Mononuclear cell (primary cell): ENCODE data around the gene BSN. TPM values are rescaled to one million over a fixed set of nuclear protein-coding genes. Genes with fewer than 3 reads are reported as not detected.

Source experiments
- H3K27me3 ChIP-seq: 2 replicates; pipeline ENCODE4 v1.6.0; 2011; ENCODE audit warnings: low read length, control low read depth; ENCODE audit not compliant: insufficient read depth
- H3K4me1 ChIP-seq: 2 replicates; pipeline ENCODE4 v1.5.1; 2011; ENCODE audit warnings: mild to moderate bottlenecking, low read length, control low read depth; ENCODE audit not compliant: insufficient read depth
- H3K4me3 ChIP-seq: 2 replicates; pipeline ENCODE4 v1.5.1; 2011; ENCODE audit warnings: mild to moderate bottlenecking, low read length, moderate library complexity
- H3K9me3 ChIP-seq: 2 replicates; pipeline ENCODE4 v1.5.1; 2011; ENCODE audit warnings: low read depth, mild to moderate bottlenecking, control low read depth, low read length
- total RNA-seq: library from RNA; depleted of rRNA; stranded (reverse); fragments of >200 nt; gene quantifications from one replicate; pipeline ENCODE4 v1.2.3, GENCODE V29; 2012

The BSN gene
- total RNA-seq, 1 donor = under 0.01 TPM

GRCh38 chr3:49607105-49607591 lies 52.9 kb downstream of the BSN start:
- Histone ChIP-seq H3K4me1 (peaks cover 7% of the 10 kb centered on the region), H3K27me3 (no peaks in the 10 kb centered on the region), H3K9me3 (no peaks in the 10 kb centered on the region), H3K4me3 (no peak overlapping the region)

- Histone ChIP-seq H3K9me3 (no peaks in the 10 kb centered on the region), H3K27me3 (no peaks in the 10 kb centered on the region), H3K4me1 (peaks cover 5% of the 10 kb centered on the region), H3K4me3 (no peak overlapping the region)
Observed at GRCh38 chr3:49607796-49608195, 53.5 kb downstream of the BSN start.

GRCh38 chr3:49609314-49609713 lies 55.0 kb downstream of the BSN start:
- Histone ChIP-seq H3K9me3 (no peaks in the 10 kb centered on the region), H3K4me1 (no peaks in the 10 kb centered on the region), H3K4me3 (no peak overlapping the region), H3K27me3 (no peaks in the 10 kb centered on the region)

- no peaks in the 10 kb centered on the region for H3K9me3 ChIP-seq
- no peak overlapping the region for H3K4me3 ChIP-seq
- H3K27me3 ChIP-seq = no peaks in the 10 kb centered on the region
- no peaks in the 10 kb centered on the region for H3K4me1 ChIP-seq
Observed at GRCh38 chr3:49609815-49610214, 55.5 kb downstream of the BSN start.

- Histone ChIP-seq H3K4me1 (no peaks in the 10 kb centered on the region), H3K27me3 (no peaks in the 10 kb centered on the region), H3K9me3 (no peaks in the 10 kb centered on the region), H3K4me3 (no peak overlapping the region)
Observed at GRCh38 chr3:49610666-49611280, 56.5 kb downstream of the BSN start.

- no peaks in the 10 kb centered on the region for H3K4me1 ChIP-seq
- no peaks in the 10 kb centered on the region for H3K9me3 ChIP-seq
- H3K27me3 ChIP-seq = no peaks in the 10 kb centered on the region
- no peak overlapping the region for H3K4me3 ChIP-seq
Observed at GRCh38 chr3:49611291-49611690, 57.0 kb downstream of the BSN start.

GRCh38 chr3:49611719-49612118 lies 57.4 kb downstream of the BSN start:
- no peaks in the 10 kb centered on the region for H3K27me3 ChIP-seq
- no peaks in the 10 kb centered on the region for H3K9me3 ChIP-seq
- H3K4me1 ChIP-seq = no peaks in the 10 kb centered on the region
- H3K4me3 ChIP-seq = no peak overlapping the region

- H3K4me1 ChIP-seq = no peaks in the 10 kb centered on the region
- H3K9me3 ChIP-seq = no peaks in the 10 kb centered on the region
- H3K27me3 ChIP-seq = no peaks in the 10 kb centered on the region
- no peak overlapping the region for H3K4me3 ChIP-seq
Observed at GRCh38 chr3:49614936-49615335, 60.7 kb downstream of the BSN start.

GRCh38 chr3:49616061-49616460 lies 61.8 kb downstream of the BSN start:
- no peak overlapping the region for H3K4me3 ChIP-seq
- H3K27me3 ChIP-seq = no peaks in the 10 kb centered on the region
- H3K4me1 ChIP-seq = no peaks in the 10 kb centered on the region
- H3K9me3 ChIP-seq = no peaks in the 10 kb centered on the region

- no peaks in the 10 kb centered on the region for H3K4me1 ChIP-seq
- H3K27me3 ChIP-seq = no peaks in the 10 kb centered on the region
- no peaks in the 10 kb centered on the region for H3K9me3 ChIP-seq
- no peak overlapping the region for H3K4me3 ChIP-seq
Observed at GRCh38 chr3:49616491-49616941, 62.2 kb downstream of the BSN start.

GRCh38 chr3:49617390-49618013 lies 63.2 kb downstream of the BSN start:
- no peaks in the 10 kb centered on the region for H3K9me3 ChIP-seq
- no peaks in the 10 kb centered on the region for H3K4me1 ChIP-seq
- no peak overlapping the region for H3K4me3 ChIP-seq
- no peaks in the 10 kb centered on the region for H3K27me3 ChIP-seq

- Histone ChIP-seq H3K27me3 (no peaks in the 10 kb centered on the region), H3K4me3 (no peak overlapping the region), H3K4me1 (no peaks in the 10 kb centered on the region), H3K9me3 (no peaks in the 10 kb centered on the region)
Observed at GRCh38 chr3:49618412-49618811, 64.1 kb downstream of the BSN start.

GRCh38 chr3:49619649-49620048 lies 65.4 kb downstream of the BSN start:
- no peaks in the 10 kb centered on the region for H3K9me3 ChIP-seq
- no peaks in the 10 kb centered on the region for H3K4me1 ChIP-seq
- H3K4me3 ChIP-seq = no peak overlapping the region
- H3K27me3 ChIP-seq = no peaks in the 10 kb centered on the region

GRCh38 chr3:49620728-49621127 lies 66.5 kb downstream of the BSN start:
- H3K9me3 ChIP-seq = no peaks in the 10 kb centered on the region
- H3K4me3 ChIP-seq = no peak overlapping the region
- H3K4me1 ChIP-seq = no peaks in the 10 kb centered on the region
- no peaks in the 10 kb centered on the region for H3K27me3 ChIP-seq

GRCh38 chr3:49623071-49623470 lies 68.8 kb downstream of the BSN start:
- Histone ChIP-seq H3K9me3 (no peaks in the 10 kb centered on the region), H3K27me3 (no peaks in the 10 kb centered on the region), H3K4me3 (no peak overlapping the region), H3K4me1 (no peaks in the 10 kb centered on the region)

GRCh38 chr3:49625071-49625470 lies 70.8 kb downstream of the BSN start:
- H3K4me1 ChIP-seq = no peaks in the 10 kb centered on the region
- no peaks in the 10 kb centered on the region for H3K9me3 ChIP-seq
- no peak overlapping the region for H3K4me3 ChIP-seq
- H3K27me3 ChIP-seq = no peaks in the 10 kb centered on the region
